Measurements from ENCODE around the gene SMAD3.

Gene SMAD3

GRCh38 chr15:67186688-67187087, 121.3 kb downstream of the SMAD3 start:
- DNase-seq = no peak

GRCh38 chr15:67187351-67187854, 122.0 kb downstream of the SMAD3 start:
- no peak for DNase-seq

GRCh38 chr15:67188551-67189218, 123.3 kb downstream of the SMAD3 start:
- no peak for DNase-seq

- no peak for DNase-seq
Observed at GRCh38 chr15:67189326-67190051, 124.1 kb downstream of the SMAD3 start.

GRCh38 chr15:67190326-67190725, 124.9 kb downstream of the SMAD3 start:
- DNase-seq = no peak

GRCh38 chr15:67190813-67191212, 125.4 kb downstream of the SMAD3 start:
- DNase-seq = no peak

GRCh38 chr15:67192185-67192820, 126.9 kb downstream of the SMAD3 start:
- DNase-seq = no peak

- DNase-seq = no peak
Observed at GRCh38 chr15:67193223-67193990, 128.0 kb downstream of the SMAD3 start.

- DNase-seq = no peak
Observed at GRCh38 chr15:67194171-67195114, 129.0 kb downstream of the SMAD3 start.

- no peak for DNase-seq
Observed at GRCh38 chr15:67195305-67195704, 129.9 kb downstream of the SMAD3 start.

- no peak for DNase-seq
Observed at GRCh38 chr15:67196222-67196621, 130.8 kb downstream of the SMAD3 start.

- DNase-seq = no peak
Observed at GRCh38 chr15:67196672-67197363, 131.4 kb downstream of the SMAD3 start.

GRCh38 chr15:67197364-67197695, 131.9 kb downstream of the SMAD3 start:
- DNase-seq = no peak

- DNase-seq = no peak
Observed at GRCh38 chr15:67198157-67198754, 132.9 kb downstream of the SMAD3 start.

- DNase-seq = no peak
Observed at GRCh38 chr15:67199391-67199790, 134.0 kb downstream of the SMAD3 start.

- no peak for DNase-seq
Observed at GRCh38 chr15:67199881-67200763, 134.7 kb downstream of the SMAD3 start.

- DNase-seq = no peak
Observed at GRCh38 chr15:67201136-67201535, 135.7 kb downstream of the SMAD3 start.

GRCh38 chr15:67202091-67202490, 136.7 kb downstream of the SMAD3 start:
- DNase-seq = no peak

- no peak for DNase-seq
Observed at GRCh38 chr15:67202991-67203390, 137.6 kb downstream of the SMAD3 start.

All from NCI-H1694 treated with DMSO at 0.1 percent for 48 hours (cell line).